H1 (cell line): ENCODE results near the gene ITIH4. TPM values are rescaled to one million over a fixed set of nuclear protein-coding genes. Genes with fewer than 3 reads are reported as not detected.

Source experiments
- CTCF ChIA-PET: fragments of 300-600 bp; sonication (Branson Sonifier 250); formaldehyde crosslinking; loops from one replicate; lab custom pipeline; 2021; ENCODE audit not compliant: partially characterized antibody; lab: Charles Lee
- POLR2A ChIA-PET: fragments of 300-600 bp; sonication (Branson Sonifier 250); formaldehyde crosslinking; loops from one replicate; lab custom pipeline; 2021; ENCODE audit warnings: inconsistent platforms; ENCODE audit not compliant: partially characterized antibody; lab: Charles Lee
- DNase-seq, 2 experiments: peaks; one replicate each; pipeline versions ENCODE4 v3.0.0 to v3.0.0-alpha.2; 2010 to 2022; ENCODE audit warnings: low spot score in 2 of 2, low read depth in 1 of 2, mixed read lengths in 1 of 2
- FAIRE-seq: peaks from 2 replicates; lab custom pipeline; 2011; peaks lifted over from hg19 to GRCh38; lab: Jason Lieb, UNC
- H2AFZ ChIP-seq: 2 replicates; pipeline ENCODE4 v1.8.1; 2012; ENCODE audit warnings: low read length, inconsistent platforms
- H2AK5ac ChIP-seq: 2 replicates; pipeline ENCODE4 v1.6.1; 2013; ENCODE audit warnings: low read depth, low read length
- H2BK120ac ChIP-seq: replicated peaks from 2 replicates; pipeline ENCODE3; 2013; ENCODE audit warnings: low read depth, low read length, inconsistent platforms
- H2BK12ac ChIP-seq: 2 replicates; pipeline ENCODE4 v1.6.1; 2013; ENCODE audit warnings: low read depth, low read length
- H2BK15ac ChIP-seq: 2 replicates; pipeline ENCODE4 v1.6.1; 2013; ENCODE audit warnings: low read length
- H2BK20ac ChIP-seq: 2 replicates; pipeline ENCODE4 v1.6.1; 2013; ENCODE audit warnings: low read length
- H2BK5ac ChIP-seq: 2 replicates; pipeline ENCODE4 v1.6.1; 2013; ENCODE audit warnings: low read depth, low read length
- H3K14ac ChIP-seq: 2 replicates; pipeline ENCODE4 v1.6.1; 2013; ENCODE audit warnings: inconsistent platforms; ENCODE audit not compliant: insufficient read length
- H3K18ac ChIP-seq: 2 replicates; pipeline ENCODE4 v1.6.1; 2013; ENCODE audit warnings: low read length; ENCODE audit errors: extremely low read depth
- H3K23ac ChIP-seq: 2 replicates; pipeline ENCODE4 v1.6.1; 2013; ENCODE audit warnings: inconsistent platforms; ENCODE audit not compliant: insufficient read length
- H3K23me2 ChIP-seq: 2 replicates; pipeline ENCODE4 v1.6.1; 2013; ENCODE audit warnings: low read depth, low read length
- H3K27ac ChIP-seq: 2 replicates; pipeline ENCODE4 v1.6.1; 2011; ENCODE audit warnings: low read depth, low read length, inconsistent platforms
- H3K27me3 ChIP-seq, 4 experiments: replicated peaks in 1 of 4; 1 replicate in 1 of 4; 2 replicates in 3 of 4; pipeline versions ENCODE4 v1.6.1 to v1.8.1; 2011 to 2013; ENCODE audit warnings: low read length in 3 of 4, mild to moderate bottlenecking in 3 of 4, inconsistent platforms in 2 of 4, mixed read lengths in 2 of 4, moderate library complexity in 1 of 4; ENCODE audit not compliant: control insufficient read depth in 3 of 4, insufficient read depth in 3 of 4; ENCODE audit errors: extremely low read depth in 1 of 4
- H3K36me3 ChIP-seq, 4 experiments: 2 replicates each; pipeline versions ENCODE4 v1.6.1 to v1.8.1; 2011 to 2013; ENCODE audit warnings: mild to moderate bottlenecking in 4 of 4, low read length in 3 of 4, moderate library complexity in 2 of 4, control low read depth in 1 of 4, inconsistent platforms in 1 of 4; ENCODE audit not compliant: insufficient read depth in 4 of 4, control insufficient read depth in 2 of 4
- H3K4ac ChIP-seq: replicated peaks from 2 replicates; pipeline ENCODE3; 2013; ENCODE audit warnings: low read length, low read depth, mixed read lengths, inconsistent platforms; ENCODE audit not compliant: insufficient read length
- H3K4me1 ChIP-seq, 4 experiments: replicated peaks in 1 of 4; 1 replicate in 1 of 4; 2 replicates in 3 of 4; pipeline versions ENCODE4 v1.6.1 to v1.8.1; 2011 to 2013; ENCODE audit warnings: low read length in 3 of 4, inconsistent platforms in 2 of 4, mixed read lengths in 1 of 4; ENCODE audit not compliant: insufficient read depth in 4 of 4, control insufficient read depth in 3 of 4
- H3K4me2 ChIP-seq, 2 experiments: 2 replicates each; pipeline versions ENCODE4 v1.6.1 to v1.8.1; 2011 to 2013; ENCODE audit warnings: low read depth in 2 of 2, low read length in 2 of 2, control low read depth in 1 of 2, inconsistent platforms in 1 of 2, mild to moderate bottlenecking in 1 of 2; ENCODE audit not compliant: insufficient read depth in 1 of 2
- H3K4me3 ChIP-seq, 4 experiments: fragments of 200-600, 300-600 bp in 1 of 4; sonication (generic), shearing (Covaris generic), sonication (Bioruptor Twin) in 1 of 4; 2 replicates each; pipeline versions ENCODE4 v1.5.1 to v1.8.1; 2011 to 2016; ENCODE audit warnings: low read length in 4 of 4, low read depth in 3 of 4, control low read depth in 2 of 4, inconsistent platforms in 2 of 4, mild to moderate bottlenecking in 2 of 4, mixed read lengths in 1 of 4, moderate library complexity in 1 of 4; ENCODE audit not compliant: insufficient read depth in 2 of 4; ENCODE audit errors: extremely low read depth in 1 of 4
- H3K56ac ChIP-seq: replicated peaks from 2 replicates; pipeline ENCODE3; 2013; ENCODE audit warnings: low read depth, mild to moderate bottlenecking, mixed read lengths, low read length, inconsistent platforms; ENCODE audit not compliant: insufficient read length
- H3K79me1 ChIP-seq: 2 replicates; pipeline ENCODE4 v1.6.1; 2013; ENCODE audit warnings: low read depth, low read length, control low read depth
- H3K79me2 ChIP-seq, 2 experiments: 2 replicates each; pipeline versions ENCODE4 v1.6.1 to v1.8.1; 2012 to 2013; ENCODE audit warnings: low read length in 2 of 2, mild to moderate bottlenecking in 2 of 2, inconsistent platforms in 1 of 2; ENCODE audit not compliant: insufficient read depth in 2 of 2, control insufficient read depth in 1 of 2
- H3K9ac ChIP-seq, 4 experiments: replicated peaks in 1 of 4; 1 replicate in 1 of 4; 2 replicates in 3 of 4; pipeline versions ENCODE4 v1.6.1 to v1.8.1; 2011 to 2013; ENCODE audit warnings: low read depth in 3 of 4, low read length in 3 of 4, control low read depth in 2 of 4, mild to moderate bottlenecking in 2 of 4, moderate library complexity in 2 of 4, inconsistent platforms in 1 of 4; ENCODE audit errors: extremely low read depth in 1 of 4
- H3K9me3 ChIP-seq, 2 experiments: 2 replicates each; pipeline versions ENCODE4 v1.6.1 to v1.8.1; 2012 to 2013; ENCODE audit warnings: mild to moderate bottlenecking in 2 of 2, moderate library complexity in 2 of 2, control low read depth in 1 of 2, inconsistent platforms in 1 of 2, low read depth in 1 of 2, low read length in 1 of 2, mixed read lengths in 1 of 2; ENCODE audit not compliant: insufficient read depth in 2 of 2
- H4K20me1 ChIP-seq, 2 experiments: replicated peaks in 1 of 2; 2 replicates each; pipeline versions ENCODE3 to v1.8.1; 2011 to 2013; ENCODE audit warnings: inconsistent platforms in 2 of 2, low read length in 2 of 2, mild to moderate bottlenecking in 1 of 2; ENCODE audit not compliant: insufficient read depth in 2 of 2, control insufficient read depth in 1 of 2
- H4K5ac ChIP-seq: 2 replicates; pipeline ENCODE4 v1.6.1; 2013; ENCODE audit warnings: low read length, low read depth, mixed read lengths, inconsistent platforms; ENCODE audit not compliant: insufficient read length
- H4K8ac ChIP-seq: 2 replicates; pipeline ENCODE4 v1.8.0; 2013; ENCODE audit warnings: mild to moderate bottlenecking, moderate library complexity, low read length, inconsistent platforms; ENCODE audit not compliant: insufficient read depth; ENCODE audit errors: extremely low read depth
- H4K91ac ChIP-seq: replicated peaks from 2 replicates; pipeline ENCODE3; 2013; ENCODE audit warnings: low read length, mixed read lengths, inconsistent platforms; ENCODE audit not compliant: insufficient read length
- BACH1 ChIP-seq: IDR thresholded peaks from 2 replicates; pipeline ENCODE4 v1.6.1; 2012; ENCODE audit warnings: low read length, improper control_type of control experiment
- SIN3A ChIP-seq, 2 experiments: IDR thresholded peaks in 1 of 2; conservative IDR thresholded peaks in 1 of 2; 2 replicates each; pipeline ENCODE4 v1.6.1; 2011 to 2012; ENCODE audit warnings: low read length in 2 of 2, improper control_type of control experiment in 1 of 2, low read depth in 1 of 2, mild to moderate bottlenecking in 1 of 2
- USF2 ChIP-seq: IDR thresholded peaks from 2 replicates; pipeline ENCODE4 v1.6.1; 2011; ENCODE audit warnings: low read length, improper control_type of control experiment
- WGBS, 2 experiments: shearing (Covaris generic) in 1 of 2; methylation state at CpG; one replicate each; pipeline versions ENCODE4 v1.1.6 to v1.1.7; 2013 to 2015; ENCODE audit warnings: low lambda C conversion rate in 2 of 2, mixed read lengths in 2 of 2, inconsistent platforms in 1 of 2, low coverage in 1 of 2, missing lambda C conversion rate in 1 of 2; ENCODE audit not compliant: insufficient replicate concordance in 2 of 2, insufficient coverage in 1 of 2, insufficient read length in 1 of 2; ENCODE audit errors: extremely low coverage in 1 of 2, missing lambda C conversion rate in 1 of 2; 5-methylcytosine and 5-hydroxymethylcytosine counted together
- polyA plus RNA-seq, 7 experiments: library from polyadenylated mRNA; depleted of rRNA in 3 of 7; stranded (reverse) in 5 of 7; unstranded in 2 of 7; fragments of >200 nt in 5 of 7; fragments of 200-250 nt in 2 of 7; gene quantifications; 1 replicate in 5 of 7; 2 replicates in 1 of 7; 4 replicates in 1 of 7; pipeline versions ENCODE4 v1.2.1 to v1.2.3, GENCODE V29; 2011 to 2013; ENCODE audit warnings: missing spikeins in 2 of 7, mixed read lengths in 2 of 7
- total RNA-seq: library from RNA; stranded (reverse); fragmentation: NEBNext Ultra II Directional; extraction: Animal tissue kit (Norgen Biotek cat#: 25700); gene quantifications from 2 replicates; pipeline ENCODE4 v1.2.1, GENCODE V29; 2021

The ITIH4 gene
- total and polyA plus RNA-seq, 2 of the 8 experiments (the other 6 are each of a cell fraction or from before 2014, with no cell fraction given) = 3.4 to 3.7 TPM

GRCh38 chr3:52822363-52822762 lies 8.1 kb downstream of the ITIH4 start:
- Histone ChIP-seq H3K18ac (no peak overlapping the region), H3K56ac (no peak overlapping the region), H4K91ac (no peak overlapping the region), H4K5ac (no peak overlapping the region), H3K4ac (no peak overlapping the region), H3K36me3 (no peaks in the 10 kb centered on the region), H4K8ac (no peak overlapping the region; the same call in 1 of the 2 replicates), H3K27ac (no peak overlapping the region), H3K4me2 (no peak overlapping the region), H3K23me2 (no peaks in the 10 kb centered on the region), H2BK20ac (no peak overlapping the region), H3K9me3 (no peaks in the 10 kb centered on the region), H2BK5ac (no peak overlapping the region), H2AK5ac (no peak overlapping the region), H2BK120ac (no peak overlapping the region), H3K9ac (no peak overlapping the region), H3K79me1 (no peaks in the 10 kb centered on the region), H3K14ac (no peak overlapping the region), H3K4me3 (no peak overlapping the region), H3K79me2 (no peaks in the 10 kb centered on the region), H4K20me1 (no peaks in the 10 kb centered on the region), H2BK12ac (no peak overlapping the region), H2BK15ac (no peak overlapping the region), H3K4me1 (peaks cover 0 to 6% (median 3%) of the 10 kb centered on the region in 4 experiments; a peak in 2 of 7 replicates), H2AFZ (no peak overlapping the region), H3K27me3 (no peaks in the 10 kb centered on the region), H3K23ac (no peak overlapping the region)
- ChIA-PET POLR2A (interaction anchor here (0.7 to 1.4 kb wide), 2 partner anchors 10 to 31 kb away, joined by 3 read pairs; no protein-coding TSS in a partner anchor), CTCF (interaction anchor here (0.8 to 7.5 kb wide), 12 partner anchors 8 to 351 kb away, joined by 3 to 73 read pairs (median 12); partner anchors contain the start of genes ITIH4, MUSTN1 and NEK4)
- WGBS, 2 experiments = 86% methylated on average over 5 of the region's 5 CpGs; no CpG with 5 or more reads in 1 of the 2 experiments
- DNase-seq = no peak
- TF ChIP-seq USF2 (no peak), BACH1 (no peak), SIN3A (conservative IDR thresholded peaks at IDR 0.05 in 1 of 2, IDR thresholded peaks at IDR 0.05 in 1 of 2; ENCODE audit: low read depth in 1 of 2, low read length in 2 of 2) (no peak)
- FAIRE-seq = no peak
